ENCODE data around the gene HCRTR1.

HCRTR1 gene

DNA sequence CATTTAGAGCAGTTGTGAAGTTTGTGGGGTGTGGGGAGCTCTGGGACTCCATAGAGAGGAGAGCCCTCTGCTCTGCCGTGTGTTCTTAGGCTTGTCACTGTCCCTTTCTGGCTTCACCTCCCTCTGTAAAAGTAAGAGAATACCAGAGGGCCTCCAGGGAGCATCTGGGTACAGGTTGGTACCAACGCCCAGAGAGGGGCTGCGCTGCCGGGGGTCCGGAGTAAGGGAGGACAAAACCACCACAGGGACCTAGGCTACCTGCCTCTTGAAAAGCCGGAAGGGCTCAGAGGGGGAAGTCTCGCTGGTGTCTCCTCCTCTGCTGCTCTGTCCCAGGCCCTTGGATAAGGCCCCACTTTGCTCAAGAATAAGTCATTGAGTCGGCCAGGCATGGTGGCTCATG lies 44.2 kb upstream of the HCRTR1 start:
- H3K27ac ChIP-seq (ENCODE audit: low read depth, low read length), result peak overlapping the region; percentile 85
- no peaks in the 10 kb centered on the region for H3K9me3 ChIP-seq (ENCODE audit: control insufficient read depth in 5 of 5, low read length in 5 of 5)
- peaks cover 0 to 4% (median 0%) of the 10 kb centered on the region in 5 donors for H3K27me3 ChIP-seq (ENCODE audit: control insufficient read depth in 5 of 5, insufficient read depth in 4 of 5, low read length in 5 of 5)
- H3K4me1 ChIP-seq (ENCODE audit: control insufficient read depth in 5 of 5, insufficient read depth in 5 of 5, low read length in 5 of 5), result peaks cover 6 to 69% (median 61%) of the 10 kb centered on the region in 5 donors
- peak overlapping the region in 3 of 5 donors; percentile 16 to 41 (median 41) for H3K9ac ChIP-seq (ENCODE audit: low read length in 5 of 5)
- H3K36me3 ChIP-seq (ENCODE audit: control insufficient read depth in 5 of 5, insufficient read depth in 5 of 5, low read length in 5 of 5), result no peaks in the 10 kb centered on the region
- no peak overlapping the region for H3K4me3 ChIP-seq (ENCODE audit: low read depth in 1 of 5, low read length in 5 of 5)

GRCh38 chr1:31574749-31575368 lies 42.6 kb upstream of the HCRTR1 start:
- H3K9me3 ChIP-seq (ENCODE audit: control insufficient read depth in 5 of 5, low read length in 5 of 5), result no peaks in the 10 kb centered on the region
- H3K4me1 ChIP-seq (ENCODE audit: control insufficient read depth in 5 of 5, insufficient read depth in 5 of 5, low read length in 5 of 5), result peaks cover 2 to 66% (median 63%) of the 10 kb centered on the region in 5 donors
- peaks cover 0 to 4% (median 0%) of the 10 kb centered on the region in 5 donors for H3K27me3 ChIP-seq (ENCODE audit: control insufficient read depth in 5 of 5, insufficient read depth in 4 of 5, low read length in 5 of 5)
- peak overlapping the region in 1 of 5 donors; percentile 98 for H3K4me3 ChIP-seq (ENCODE audit: low read depth in 1 of 5, low read length in 5 of 5)
- H3K27ac ChIP-seq (ENCODE audit: low read depth, low read length), result peak overlapping the region; percentile 86
- H3K9ac ChIP-seq (ENCODE audit: low read length in 5 of 5), result no peak overlapping the region
- H3K36me3 ChIP-seq (ENCODE audit: control insufficient read depth in 5 of 5, insufficient read depth in 5 of 5, low read length in 5 of 5), result peaks cover 0 to 5% (median 0%) of the 10 kb centered on the region in 5 donors

- Histone ChIP-seq H3K9me3 (ENCODE audit: control insufficient read depth in 5 of 5, low read length in 5 of 5) (no peaks in the 10 kb centered on the region), H3K27ac (ENCODE audit: low read depth, low read length) (peak overlapping the region; percentile 86), H3K36me3 (ENCODE audit: control insufficient read depth in 5 of 5, insufficient read depth in 5 of 5, low read length in 5 of 5) (peaks cover 0 to 5% (median 0%) of the 10 kb centered on the region in 5 donors), H3K4me3 (ENCODE audit: low read depth in 1 of 5, low read length in 5 of 5) (peak overlapping the region in 3 of 5 donors; percentile 76 to 98 (median 81)), H3K4me1 (ENCODE audit: control insufficient read depth in 5 of 5, insufficient read depth in 5 of 5, low read length in 5 of 5) (peaks cover 2 to 73% (median 70%) of the 10 kb centered on the region in 5 donors), H3K27me3 (ENCODE audit: control insufficient read depth in 5 of 5, insufficient read depth in 4 of 5, low read length in 5 of 5) (peaks cover 0 to 4% (median 0%) of the 10 kb centered on the region in 5 donors), H3K9ac (ENCODE audit: low read length in 5 of 5) (no peak overlapping the region)
Measured at GRCh38 chr1:31575369-31576140, 41.9 kb upstream of the HCRTR1 start.

GRCh38 chr1:31576201-31576669 lies 41.3 kb upstream of the HCRTR1 start, which contains the start of gene TINAGL1:
Gene TINAGL1, plus strand, starts transcription at chr1:31576515. Its CDS starts 634 bp downstream, at chr1:31577149.
- Histone ChIP-seq H3K4me1 (ENCODE audit: control insufficient read depth in 5 of 5, insufficient read depth in 5 of 5, low read length in 5 of 5) (peaks cover 5 to 80% (median 77%) of the 10 kb centered on the region in 5 donors), H3K27ac (ENCODE audit: low read depth, low read length) (peak within 1 kb of the TSS; percentile 86), H3K36me3 (ENCODE audit: control insufficient read depth in 5 of 5, insufficient read depth in 5 of 5, low read length in 5 of 5) (peaks cover 0 to 8% (median 0%) of the 10 kb centered on the region in 5 donors), H3K27me3 (ENCODE audit: control insufficient read depth in 5 of 5, insufficient read depth in 4 of 5, low read length in 5 of 5) (peaks cover 0 to 4% (median 0%) of the 10 kb centered on the region in 5 donors), H3K4me3 (ENCODE audit: low read depth in 1 of 5, low read length in 5 of 5) (peak within 1 kb of the TSS; percentile 66 to 98 (median 81)), H3K9me3 (ENCODE audit: control insufficient read depth in 5 of 5, low read length in 5 of 5) (no peaks in the 10 kb centered on the region), H3K9ac (ENCODE audit: low read length in 5 of 5) (peak within 1 kb of the TSS; percentile 6 to 92 (median 74))

DNA sequence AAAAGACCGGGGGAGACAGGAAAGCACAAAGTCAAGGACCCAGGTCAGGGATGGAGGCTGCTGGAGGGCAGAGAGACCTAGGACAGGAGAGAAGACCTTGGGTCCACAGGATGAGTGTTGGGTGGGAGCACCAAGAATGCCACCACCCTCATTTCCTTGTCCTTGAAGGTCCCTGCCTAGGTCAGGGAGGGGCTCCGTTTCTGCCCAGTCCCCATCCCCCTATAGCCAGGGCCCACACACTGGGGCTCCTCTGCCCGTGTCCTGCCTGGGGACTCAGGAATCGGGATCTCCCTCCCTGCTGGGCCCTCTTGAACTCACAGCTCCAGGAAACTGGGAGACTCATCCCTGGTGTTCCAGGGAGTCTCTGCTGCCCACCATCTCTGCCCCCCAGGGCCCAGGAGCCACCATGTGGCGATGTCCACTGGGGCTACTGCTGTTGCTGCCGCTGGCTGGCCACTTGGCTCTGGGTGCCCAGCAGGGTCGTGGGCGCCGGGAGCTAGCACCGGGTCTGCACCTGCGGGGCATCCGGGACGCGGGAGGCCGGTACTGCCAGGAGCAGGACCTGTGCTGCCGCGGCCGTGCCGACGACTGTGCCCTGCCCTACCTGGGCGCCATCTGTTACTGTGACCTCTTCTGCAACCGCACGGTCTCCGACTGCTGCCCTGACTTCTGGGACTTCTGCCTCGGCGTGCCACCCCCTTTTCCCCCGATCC lies 40.6 kb upstream of the HCRTR1 start:
- Histone ChIP-seq H3K27ac (ENCODE audit: low read depth, low read length) (peak overlapping the region; percentile 86), H3K4me1 (ENCODE audit: control insufficient read depth in 5 of 5, insufficient read depth in 5 of 5, low read length in 5 of 5) (peaks cover 5 to 86% (median 83%) of the 10 kb centered on the region in 5 donors), H3K27me3 (ENCODE audit: control insufficient read depth in 5 of 5, insufficient read depth in 4 of 5, low read length in 5 of 5) (peaks cover 0 to 4% (median 0%) of the 10 kb centered on the region in 5 donors), H3K36me3 (ENCODE audit: control insufficient read depth in 5 of 5, insufficient read depth in 5 of 5, low read length in 5 of 5) (peaks cover 0 to 8% (median 2%) of the 10 kb centered on the region in 5 donors), H3K9ac (ENCODE audit: low read length in 5 of 5) (peak overlapping the region; percentile 6 to 92 (median 74)), H3K4me3 (ENCODE audit: low read depth in 1 of 5, low read length in 5 of 5) (peak overlapping the region; percentile 66 to 98 (median 81)), H3K9me3 (ENCODE audit: control insufficient read depth in 5 of 5, low read length in 5 of 5) (no peaks in the 10 kb centered on the region)

GRCh38 chr1:31577515-31578192 lies 39.8 kb upstream of the HCRTR1 start:
- H3K9me3 ChIP-seq (ENCODE audit: control insufficient read depth in 5 of 5, low read length in 5 of 5), result no peaks in the 10 kb centered on the region
- peak overlapping the region; percentile 86 for H3K27ac ChIP-seq (ENCODE audit: low read depth, low read length)
- peaks cover 0 to 8% (median 2%) of the 10 kb centered on the region in 5 donors for H3K36me3 ChIP-seq (ENCODE audit: control insufficient read depth in 5 of 5, insufficient read depth in 5 of 5, low read length in 5 of 5)
- peaks cover 0 to 4% (median 0%) of the 10 kb centered on the region in 5 donors for H3K27me3 ChIP-seq (ENCODE audit: control insufficient read depth in 5 of 5, insufficient read depth in 4 of 5, low read length in 5 of 5)
- H3K4me3 ChIP-seq (ENCODE audit: low read depth in 1 of 5, low read length in 5 of 5), result peak overlapping the region; percentile 66 to 98 (median 76)
- peaks cover 8 to 91% (median 87%) of the 10 kb centered on the region in 5 donors for H3K4me1 ChIP-seq (ENCODE audit: control insufficient read depth in 5 of 5, insufficient read depth in 5 of 5, low read length in 5 of 5)
- peak overlapping the region in 4 of 5 donors; percentile 6 to 92 (median 75) for H3K9ac ChIP-seq (ENCODE audit: low read length in 5 of 5)

DNA sequence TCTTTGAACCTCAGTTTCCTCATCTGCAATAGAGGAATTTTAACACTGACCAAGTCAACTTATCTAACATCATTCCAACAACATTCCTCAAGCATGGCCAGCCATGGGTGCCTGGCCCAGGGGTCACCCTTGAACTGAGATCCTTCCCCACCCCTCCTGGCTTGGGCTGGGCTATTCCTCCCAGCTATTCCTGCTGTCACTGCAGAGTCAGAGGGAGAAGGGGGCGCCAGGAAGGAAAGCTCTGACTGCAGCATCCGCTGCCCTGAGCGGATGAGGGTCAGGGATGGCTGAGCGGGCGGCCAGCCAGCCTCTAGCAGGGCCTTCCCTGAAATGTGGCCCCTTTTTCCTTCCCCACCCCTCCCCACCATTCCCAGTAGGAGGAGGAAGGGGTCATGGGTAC lies 38.1 kb upstream of the HCRTR1 start:
- Histone ChIP-seq H3K9ac (ENCODE audit: low read length in 5 of 5) (peak overlapping the region in 3 of 5 donors; percentile 2 to 68 (median 52)), H3K4me1 (ENCODE audit: control insufficient read depth in 5 of 5, insufficient read depth in 5 of 5, low read length in 5 of 5) (peaks cover 18 to 91% (median 88%) of the 10 kb centered on the region in 5 donors), H3K27me3 (ENCODE audit: control insufficient read depth in 5 of 5, insufficient read depth in 4 of 5, low read length in 5 of 5) (peaks cover 0 to 4% (median 0%) of the 10 kb centered on the region in 5 donors), H3K36me3 (ENCODE audit: control insufficient read depth in 5 of 5, insufficient read depth in 5 of 5, low read length in 5 of 5) (peaks cover 0 to 14% (median 8%) of the 10 kb centered on the region in 5 donors), H3K4me3 (ENCODE audit: low read depth in 1 of 5, low read length in 5 of 5) (peak overlapping the region; percentile 34 to 74 (median 64)), H3K27ac (ENCODE audit: low read depth, low read length) (peak overlapping the region; percentile 84), H3K9me3 (ENCODE audit: control insufficient read depth in 5 of 5, low read length in 5 of 5) (no peaks in the 10 kb centered on the region)

DNA sequence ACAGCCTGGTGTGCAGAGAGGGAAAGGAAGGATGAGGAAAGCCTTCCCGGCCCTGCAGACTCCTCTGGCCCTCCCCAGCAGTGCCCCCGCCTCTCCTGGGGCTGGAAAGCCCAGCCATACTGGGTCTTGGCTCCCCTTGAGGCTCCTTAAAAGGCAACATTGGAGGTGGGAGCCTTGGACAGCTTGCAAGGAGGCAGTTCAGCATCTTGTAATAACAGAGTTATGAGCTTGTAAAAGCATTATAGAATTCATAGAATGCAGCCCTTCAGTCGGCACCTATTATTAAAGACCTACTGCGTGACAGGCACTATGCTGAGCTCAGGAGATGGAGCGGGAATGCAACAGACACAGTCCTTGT lies 37.0 kb upstream of the HCRTR1 start:
- Histone ChIP-seq H3K9me3 (ENCODE audit: control insufficient read depth in 5 of 5, low read length in 5 of 5) (no peaks in the 10 kb centered on the region), H3K36me3 (ENCODE audit: control insufficient read depth in 5 of 5, insufficient read depth in 5 of 5, low read length in 5 of 5) (peaks cover 0 to 25% (median 18%) of the 10 kb centered on the region in 5 donors), H3K9ac (ENCODE audit: low read length in 5 of 5) (peak overlapping the region in 2 of 5 donors; percentile 5 to 16), H3K27ac (ENCODE audit: low read depth, low read length) (peak overlapping the region; percentile 84), H3K4me1 (ENCODE audit: control insufficient read depth in 5 of 5, insufficient read depth in 5 of 5, low read length in 5 of 5) (peaks cover 21 to 92% (median 90%) of the 10 kb centered on the region in 5 donors), H3K4me3 (ENCODE audit: low read depth in 1 of 5, low read length in 5 of 5) (peak overlapping the region; percentile 3 to 74 (median 52)), H3K27me3 (ENCODE audit: control insufficient read depth in 5 of 5, insufficient read depth in 4 of 5, low read length in 5 of 5) (peaks cover 0 to 4% (median 0%) of the 10 kb centered on the region in 5 donors)
